ENCODE measurements around the gene GAD1. TPM values are rescaled to one million over a fixed set of nuclear protein-coding genes. Genes with fewer than 3 reads are reported as not detected.

Gene GAD1
- total RNA-seq, 1 donor from 2014 or later: 3.2 TPM

DNA sequence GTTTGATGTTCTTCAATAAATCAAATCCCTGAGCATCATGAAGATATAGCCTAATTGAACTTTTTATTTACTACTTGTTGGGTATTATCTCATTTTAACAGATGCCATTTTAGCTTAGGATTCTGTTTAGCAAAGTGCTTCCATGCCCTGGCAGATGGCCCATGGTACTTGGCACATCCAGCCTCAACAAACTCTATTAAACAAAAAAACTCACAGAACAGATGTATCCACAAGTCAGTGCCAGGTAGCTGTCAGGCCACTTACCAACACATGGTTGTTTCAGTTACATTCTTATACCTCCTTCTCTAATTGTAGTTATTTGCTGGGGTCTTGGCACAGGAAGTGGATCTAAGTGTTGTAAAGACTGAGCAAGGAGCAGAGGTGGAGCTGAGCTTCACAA lies 29.6 kb downstream of the GAD1 start:
- no peak for DNase-seq

DNA sequence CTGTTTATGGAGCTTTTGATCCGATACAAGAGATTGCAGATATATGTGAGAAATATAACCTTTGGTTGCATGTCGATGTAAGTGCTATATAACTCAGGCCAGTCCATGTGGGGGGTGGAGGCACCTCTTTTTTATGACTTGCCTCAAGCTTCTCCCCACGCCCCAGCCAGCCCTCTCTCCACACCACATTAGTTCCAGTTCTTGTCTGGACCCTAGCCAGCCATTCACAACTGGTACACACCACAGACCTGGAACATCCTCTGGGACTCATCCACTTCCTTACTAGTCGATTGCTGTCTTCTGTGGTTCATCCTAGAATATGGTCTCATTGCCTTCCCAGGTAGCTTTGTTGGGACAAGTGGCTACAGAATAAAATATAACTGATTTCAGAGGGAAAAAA lies 31.0 kb downstream of the GAD1 start:
- DNase-seq: no peak

DNA sequence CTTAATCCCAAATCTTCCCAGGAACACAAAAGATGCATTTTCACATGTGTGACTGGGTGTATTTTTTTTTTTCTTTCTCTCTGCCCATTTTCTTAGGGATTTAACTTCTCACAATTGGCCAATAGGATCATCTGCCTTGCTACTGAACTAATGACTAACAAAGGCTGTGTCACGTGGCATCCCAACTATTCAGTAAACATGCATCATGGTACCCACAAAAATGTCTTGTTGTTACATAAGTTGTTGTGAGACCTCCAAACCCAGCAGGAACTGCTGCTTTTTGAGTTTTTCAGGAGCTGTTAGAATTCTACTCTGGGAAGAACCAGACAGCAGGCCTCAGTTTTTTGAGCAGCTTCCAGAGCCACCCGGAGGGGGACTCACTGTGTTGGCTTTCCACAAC lies 31.9 kb downstream of the GAD1 start:
- no peak for DNase-seq

DNA sequence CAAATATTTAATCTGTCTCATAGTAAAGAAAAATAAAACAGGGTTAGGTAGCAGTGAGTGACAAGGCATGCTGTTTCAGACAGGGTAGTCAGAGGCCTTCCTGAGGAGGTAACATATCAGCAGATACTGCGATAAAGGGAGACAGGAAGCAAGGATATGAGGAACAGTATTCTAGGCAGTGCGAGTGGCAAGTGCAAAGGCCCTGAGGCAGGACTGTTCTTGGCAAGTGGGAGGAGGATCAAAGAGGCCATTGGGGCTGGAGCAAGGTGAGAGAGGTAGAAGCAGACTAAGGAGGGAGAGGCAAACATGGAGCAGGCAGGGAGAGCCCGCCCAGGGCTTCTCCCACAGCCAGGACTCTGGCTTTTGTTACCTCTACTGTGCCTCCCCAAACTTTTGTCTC lies 33.6 kb downstream of the GAD1 start:
- no peak for DNase-seq

DNA sequence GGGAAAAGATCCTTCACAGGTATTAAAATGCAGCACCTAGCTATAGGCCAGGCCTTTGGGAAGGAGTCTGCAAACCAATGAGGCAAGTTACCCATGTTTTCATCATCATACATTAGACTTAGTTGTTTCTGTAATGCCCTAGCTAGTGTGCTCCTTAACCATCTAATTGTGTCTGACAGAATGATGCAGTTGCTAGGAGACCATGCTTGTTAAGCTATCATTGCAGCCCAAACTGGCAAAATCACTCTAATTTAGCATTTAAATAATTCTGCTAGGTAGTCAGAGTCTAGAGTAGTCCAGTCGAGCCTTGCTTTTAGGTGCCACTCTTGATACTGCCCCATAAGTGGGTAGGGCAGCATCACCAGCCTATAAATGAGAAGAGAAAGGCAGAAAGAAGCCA lies 34.9 kb downstream of the GAD1 start:
- no peak for DNase-seq

DNA sequence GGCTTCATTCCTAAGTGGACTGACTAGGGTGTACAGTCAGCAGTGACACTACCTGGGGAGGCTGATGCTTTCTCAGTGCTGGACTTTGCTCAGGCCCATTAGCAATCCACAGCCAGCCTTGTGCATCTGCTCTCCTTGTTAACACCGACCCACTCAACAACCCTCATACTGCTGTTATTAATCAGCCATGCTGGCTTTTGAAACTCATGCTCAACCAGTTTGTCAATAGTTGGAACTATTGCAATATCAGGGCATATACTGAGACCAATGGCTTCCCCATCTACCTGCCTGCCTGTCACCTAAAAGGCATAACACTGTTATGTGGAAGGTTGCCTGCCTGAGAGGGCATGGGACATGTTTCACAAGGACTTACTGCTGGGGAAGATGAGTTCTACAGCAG lies 39.4 kb downstream of the GAD1 start:
- DNase-seq: no peak

DNA sequence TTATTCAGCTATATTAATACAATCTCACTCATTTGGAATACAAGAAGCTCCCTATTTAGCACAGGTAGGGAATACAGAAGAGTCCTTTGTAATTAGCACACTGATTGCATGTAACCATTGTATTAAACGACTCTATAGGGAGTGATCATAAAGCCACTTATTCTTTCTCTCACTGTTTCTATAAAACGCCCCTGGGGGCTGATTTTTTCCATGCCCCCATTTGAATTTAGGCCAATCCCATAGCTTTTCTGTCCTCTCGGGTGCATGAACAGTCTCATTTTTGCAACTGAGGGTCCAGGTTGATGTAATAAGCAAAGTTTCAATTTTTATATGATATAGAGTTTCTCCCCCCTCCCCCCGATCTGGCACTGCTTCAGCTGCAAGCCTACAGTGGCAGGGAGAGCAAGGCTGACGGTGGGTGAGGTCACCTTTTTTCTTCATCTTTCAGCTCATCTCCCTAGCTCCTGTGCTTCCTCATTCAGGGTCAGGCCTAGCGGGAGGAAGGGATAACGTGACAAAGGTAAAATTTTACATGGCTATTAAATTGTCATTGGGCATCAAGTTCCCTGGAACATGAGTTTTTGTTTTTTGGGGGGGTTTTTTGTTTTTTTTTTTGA lies 45.7 kb downstream of the GAD1 start:
- no peak for DNase-seq

DNA sequence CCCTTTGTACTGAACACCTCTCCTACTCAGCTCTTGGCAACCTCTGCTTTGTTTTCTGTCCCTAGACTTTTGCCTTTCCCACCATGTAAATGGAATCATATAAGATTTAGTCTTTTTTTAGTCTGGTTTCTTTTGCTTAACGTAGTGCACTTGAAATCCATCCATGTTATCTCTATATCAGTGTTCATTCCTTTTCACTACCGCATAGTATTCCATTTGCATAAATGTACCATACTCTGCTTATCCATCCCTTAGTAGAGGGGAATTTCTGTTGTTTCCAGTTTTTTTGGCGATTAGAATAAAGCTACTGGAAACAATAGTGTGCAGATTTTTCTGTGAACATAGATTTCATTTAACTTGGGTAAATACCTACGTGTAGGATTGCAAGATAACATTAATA lies 46.4 kb downstream of the GAD1 start:
- no peak for DNase-seq

DNA sequence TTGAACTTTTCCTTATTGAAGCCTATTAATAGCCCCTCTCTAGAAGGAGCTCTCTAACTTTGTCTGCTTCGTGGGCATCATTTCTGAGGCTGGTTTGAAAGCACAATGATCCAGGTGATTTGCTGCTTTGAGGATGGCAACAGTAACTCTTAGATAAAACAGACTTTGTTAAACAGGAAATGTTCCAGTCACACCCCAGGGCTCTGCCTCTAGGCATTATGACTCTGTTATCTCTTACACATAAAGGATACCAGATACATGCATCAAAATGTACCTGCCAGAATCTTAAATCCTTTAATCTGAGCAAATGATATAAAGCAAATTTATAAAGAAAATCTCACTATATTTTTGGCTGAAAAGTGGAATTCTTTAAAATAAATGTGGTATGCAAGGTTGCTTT lies 52.3 kb downstream of the GAD1 start:
- no peak for DNase-seq

DNA sequence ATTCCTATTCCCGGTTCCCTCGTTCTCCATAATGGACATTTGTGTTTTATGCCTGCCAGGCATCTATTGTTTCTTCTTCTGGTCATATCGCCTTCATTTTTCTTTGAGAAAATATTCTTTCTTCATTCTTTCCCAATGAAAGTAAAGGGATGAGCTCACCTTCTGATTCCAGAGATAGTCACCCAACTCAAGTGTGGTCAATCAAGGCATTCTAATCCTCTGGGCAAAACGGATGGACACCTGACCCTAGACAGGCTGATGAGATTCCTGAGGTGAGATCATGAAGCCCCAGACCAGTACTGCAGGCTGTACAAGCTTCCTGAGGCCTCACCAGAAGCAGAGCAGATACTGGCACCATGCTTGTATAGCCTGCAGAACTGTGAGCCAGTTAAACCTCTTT lies 52.8 kb downstream of the GAD1 start:
- DNase-seq: no peak

DNA sequence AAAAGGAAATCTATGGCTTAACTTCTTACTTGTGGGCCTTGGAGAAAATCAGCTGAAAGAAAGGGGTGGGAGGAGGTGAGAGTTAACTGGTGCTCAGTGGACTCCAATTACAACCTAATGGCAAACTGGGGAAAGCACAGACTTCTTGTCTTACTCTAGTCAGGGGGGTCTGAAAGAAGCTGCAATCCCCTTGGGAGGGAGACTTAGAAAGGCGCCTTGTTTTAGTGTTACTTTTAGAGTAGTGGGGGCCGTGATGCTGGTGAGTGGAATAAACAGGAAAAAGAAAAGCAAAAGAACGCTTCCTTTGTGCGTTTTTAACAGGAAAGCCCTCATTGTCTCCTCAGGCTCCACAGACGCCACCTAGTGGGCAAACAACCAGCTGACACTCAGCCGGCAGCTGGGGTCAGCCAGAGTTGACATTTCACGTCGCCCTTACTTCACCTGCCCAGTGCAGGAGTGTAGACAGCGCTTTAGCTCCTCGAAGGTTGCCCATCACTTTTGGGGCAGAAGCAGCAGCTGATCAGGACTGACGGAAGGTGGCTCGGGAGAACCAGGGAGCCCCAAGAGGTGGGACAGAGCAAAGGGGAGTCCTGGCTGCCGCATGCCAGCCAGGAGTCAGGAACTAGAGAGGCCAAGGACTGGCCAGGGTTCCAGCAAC lies 56.5 kb downstream of the GAD1 start:
- DNase-seq: peak; percentile 34

DNA sequence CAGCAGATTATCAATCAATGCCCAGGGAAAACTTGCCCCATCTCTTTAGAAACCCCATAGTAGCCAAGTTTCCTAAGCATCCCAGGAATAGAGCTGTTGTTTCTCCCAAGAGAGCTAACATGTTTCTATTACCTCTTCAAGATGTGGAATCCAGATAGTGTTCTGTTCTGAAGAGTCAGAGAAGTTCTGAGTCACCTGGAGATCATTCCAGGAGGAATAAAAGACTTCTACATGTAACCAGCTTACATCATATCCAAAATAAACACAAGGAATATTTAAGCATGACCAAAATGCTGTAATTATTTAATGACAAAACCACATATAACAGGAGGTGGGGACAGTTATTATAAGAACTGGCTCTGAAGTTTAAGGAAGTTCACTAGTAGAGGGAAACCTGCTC lies 61.4 kb downstream of the GAD1 start:
- DNase-seq: no peak

DNA sequence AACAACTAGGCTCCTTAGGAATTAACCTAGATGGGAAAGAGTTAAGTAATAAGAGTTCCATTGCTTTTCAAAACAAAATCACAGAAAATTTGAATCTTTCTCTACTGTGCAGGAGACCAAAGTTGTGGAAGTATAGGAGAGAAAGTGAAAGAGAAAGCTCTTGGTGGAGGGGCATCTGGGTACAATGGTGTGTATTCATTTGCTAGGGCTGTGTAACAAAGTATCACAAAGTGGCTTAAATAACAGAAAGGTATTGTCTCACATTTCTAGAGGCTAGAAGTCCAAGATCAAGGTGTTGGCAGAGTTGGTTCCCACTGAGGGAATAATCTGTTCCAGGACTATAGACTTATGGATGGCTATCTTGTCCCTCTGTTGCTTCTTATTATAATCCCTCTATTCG lies 61.8 kb downstream of the GAD1 start:
- no peak for DNase-seq

DNA sequence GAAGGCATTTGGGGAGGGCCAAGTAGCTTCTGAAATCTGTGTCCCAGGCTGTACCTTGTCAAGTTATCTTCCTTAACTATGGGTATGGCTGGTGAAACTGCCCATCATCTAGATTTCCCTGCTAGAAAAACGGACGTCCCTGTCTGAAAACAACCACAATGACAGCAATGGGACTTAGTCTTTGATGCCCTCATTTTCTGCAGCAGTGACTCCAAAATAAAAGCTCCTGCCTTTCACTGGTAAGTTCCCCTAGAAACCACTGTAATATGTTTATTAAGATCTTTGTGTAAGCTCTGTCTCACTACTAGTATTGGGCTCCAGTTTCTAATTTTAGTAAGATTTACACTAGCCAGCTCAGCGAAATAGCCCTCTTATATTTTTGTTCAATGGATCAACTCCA lies 65.2 kb downstream of the GAD1 start:
- no peak for DNase-seq

DNA sequence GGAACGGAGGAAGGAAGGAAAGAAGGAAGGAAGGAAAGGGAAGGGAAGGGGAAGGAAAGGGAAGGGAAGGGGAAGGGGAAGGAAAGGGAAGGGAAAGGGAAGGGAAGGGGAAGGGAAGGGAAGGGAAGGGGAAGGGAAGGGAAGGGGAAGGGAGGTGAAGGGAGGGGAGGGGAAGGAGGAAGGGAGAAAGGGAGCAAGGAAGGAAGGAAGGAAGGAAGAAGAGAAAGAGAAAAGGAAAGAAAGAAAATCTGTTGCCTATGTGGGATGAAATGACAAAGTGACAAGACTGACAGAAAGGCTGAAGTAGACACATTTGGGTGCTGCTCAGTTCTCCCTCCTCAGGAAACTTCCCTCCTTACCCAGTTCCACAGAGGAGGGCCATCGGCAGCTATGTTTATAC lies 66.1 kb downstream of the GAD1 start:
- DNase-seq: no peak

DNA sequence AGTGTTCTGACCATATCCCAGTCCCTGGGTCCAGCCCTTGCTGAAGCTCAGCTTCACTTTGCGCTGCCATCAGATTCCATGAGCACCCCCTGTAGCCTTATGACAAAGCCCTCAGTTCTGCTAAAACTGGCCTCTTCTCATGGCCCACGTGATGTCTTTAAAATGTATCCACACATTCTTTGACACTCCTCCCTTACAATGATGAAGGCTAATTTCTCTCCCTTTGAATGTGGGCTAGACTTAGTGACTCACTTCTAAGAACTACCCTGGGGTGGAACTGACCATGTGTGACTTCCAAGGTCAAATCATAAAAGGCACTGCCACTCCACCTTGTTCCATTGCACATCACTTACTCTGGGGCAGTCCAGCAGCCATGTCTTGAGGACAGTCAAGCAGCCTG lies 67.0 kb downstream of the GAD1 start:
- DNase-seq: no peak

DNA sequence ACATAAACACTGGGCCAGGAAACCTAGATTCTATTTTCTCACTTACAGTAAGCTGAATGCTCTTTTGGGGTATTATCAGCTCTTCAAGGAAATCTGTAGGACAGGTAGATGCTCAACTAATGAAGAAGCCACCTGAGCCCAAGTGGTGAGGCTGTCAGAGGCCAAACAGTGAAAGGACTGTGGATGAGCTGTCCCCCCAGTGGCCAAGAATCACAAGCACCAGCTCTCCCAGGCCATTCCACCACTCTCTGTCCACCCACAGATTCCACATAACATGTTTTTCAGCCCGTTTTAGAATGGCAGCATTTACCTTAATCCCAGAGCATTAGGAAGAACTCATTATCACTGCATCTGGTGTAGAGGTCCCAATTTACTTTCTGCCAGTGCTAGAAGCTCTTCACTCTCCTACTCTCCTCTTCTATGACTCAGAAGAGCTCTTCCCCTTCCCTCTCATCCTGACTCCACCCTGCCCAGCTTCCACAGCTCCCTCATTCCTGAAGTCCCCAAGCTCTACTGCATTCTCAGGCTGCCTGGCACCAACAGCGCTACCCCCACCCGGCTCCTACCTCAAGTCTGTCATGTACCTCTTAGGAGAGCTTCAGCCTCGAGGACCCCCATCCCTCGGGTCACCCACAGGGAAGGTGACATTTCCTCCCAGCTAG lies 68.6 kb downstream of the GAD1 start:
- DNase-seq: no peak

DNA sequence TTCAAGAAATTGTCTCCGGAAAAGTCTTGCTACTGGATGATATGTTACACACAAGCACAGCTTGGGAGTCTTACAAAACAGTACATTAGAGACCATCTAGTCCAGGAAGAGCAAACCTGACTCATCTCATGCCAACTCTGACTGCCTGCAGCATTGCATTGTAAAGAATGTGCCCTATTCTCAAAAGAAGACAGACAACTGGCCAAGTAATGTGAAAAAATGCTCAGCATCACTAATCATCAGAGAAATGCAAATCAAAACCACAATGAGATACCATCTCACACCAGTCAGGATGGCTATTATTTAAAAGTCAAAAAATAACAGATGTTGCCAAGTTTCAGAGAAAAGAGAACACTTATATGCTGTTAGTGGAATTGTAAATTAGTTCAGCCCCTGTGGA lies 69.7 kb downstream of the GAD1 start:
- DNase-seq: no peak

DNA sequence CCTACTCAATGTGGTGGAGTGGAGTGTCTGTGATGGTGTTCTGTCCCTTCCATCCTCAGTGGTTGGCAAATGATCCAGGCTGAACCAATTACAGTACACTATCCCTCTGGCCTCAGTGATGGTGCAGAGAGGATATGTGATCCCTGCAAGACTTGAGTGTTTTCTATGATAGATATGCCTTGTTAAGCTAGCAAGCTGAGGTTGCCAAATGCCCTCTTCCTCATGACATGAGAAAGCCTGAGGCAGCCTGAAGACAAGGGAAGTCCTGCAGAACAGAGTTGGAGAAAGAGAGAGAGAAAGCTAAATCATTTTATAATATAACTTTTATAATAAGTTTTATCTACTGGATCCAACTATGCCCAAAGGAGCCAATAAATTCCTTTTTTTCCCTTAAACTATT lies 70.8 kb downstream of the GAD1 start:
- DNase-seq: no peak

DNA sequence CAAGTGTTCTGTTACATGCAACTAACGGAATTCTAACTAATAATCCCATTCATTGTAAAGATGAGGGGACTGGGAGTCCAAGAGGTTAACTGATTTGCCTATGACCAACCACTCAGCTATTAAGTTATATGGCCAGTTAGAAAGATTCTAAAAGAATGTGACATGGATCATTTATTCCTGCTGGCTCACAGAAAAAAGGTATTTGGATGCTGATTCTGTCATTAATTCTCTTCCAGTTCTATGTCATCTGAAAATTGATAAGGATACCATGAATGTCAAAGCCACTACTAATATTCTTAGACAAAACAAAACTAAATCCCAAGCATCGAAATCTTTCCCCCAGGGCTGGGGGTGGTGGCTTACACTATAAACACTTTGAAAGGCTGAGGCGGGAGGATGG lies 71.2 kb downstream of the GAD1 start:
- no peak for DNase-seq

DNA sequence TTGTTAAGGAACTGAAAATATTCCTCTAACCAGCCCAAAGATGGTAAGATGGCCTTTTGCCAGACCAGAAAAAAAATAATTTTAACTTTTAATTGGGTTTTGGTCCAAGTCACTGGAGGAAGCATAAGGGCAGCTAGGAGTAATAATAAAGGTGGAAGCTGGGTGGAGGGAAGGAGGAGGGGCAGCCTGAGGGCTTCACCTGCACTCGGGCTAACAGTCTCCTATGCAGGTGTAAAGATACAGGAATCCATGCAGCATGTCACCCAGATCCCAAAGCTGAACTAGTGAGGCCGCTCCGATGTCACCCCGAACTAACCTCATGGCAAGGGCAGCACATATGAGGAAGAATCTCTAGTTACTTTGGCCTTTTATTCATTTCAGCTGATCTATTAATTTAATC lies 75.2 kb downstream of the GAD1 start:
- no peak for DNase-seq

DNA sequence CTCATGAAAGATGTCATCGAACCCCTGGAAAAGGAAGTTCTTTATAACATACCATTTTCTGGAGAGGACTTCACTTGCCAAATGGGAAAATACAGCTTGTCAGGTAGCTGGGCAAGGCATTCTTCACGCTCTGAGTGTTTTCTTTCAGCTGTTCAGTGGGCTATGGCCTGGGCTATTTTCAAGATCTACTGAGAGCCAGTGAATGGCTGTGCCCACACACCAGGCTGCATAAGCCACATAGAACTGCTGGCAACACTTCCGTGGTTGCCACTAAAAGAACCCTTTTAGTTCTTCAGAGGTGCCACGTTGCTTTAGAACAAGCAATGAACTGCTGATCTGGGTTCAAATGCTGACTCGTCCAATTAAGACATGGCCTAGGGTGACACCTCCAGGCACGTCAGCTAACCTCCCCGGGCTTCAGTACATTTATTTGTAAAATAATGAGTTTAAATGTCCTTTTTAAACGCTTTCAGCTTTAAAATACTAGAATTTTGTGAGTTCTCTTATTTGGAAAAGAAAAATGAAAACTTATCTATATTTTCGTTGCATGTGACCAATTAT lies 75.8 kb downstream of the GAD1 start:
- no peak for DNase-seq

DNA sequence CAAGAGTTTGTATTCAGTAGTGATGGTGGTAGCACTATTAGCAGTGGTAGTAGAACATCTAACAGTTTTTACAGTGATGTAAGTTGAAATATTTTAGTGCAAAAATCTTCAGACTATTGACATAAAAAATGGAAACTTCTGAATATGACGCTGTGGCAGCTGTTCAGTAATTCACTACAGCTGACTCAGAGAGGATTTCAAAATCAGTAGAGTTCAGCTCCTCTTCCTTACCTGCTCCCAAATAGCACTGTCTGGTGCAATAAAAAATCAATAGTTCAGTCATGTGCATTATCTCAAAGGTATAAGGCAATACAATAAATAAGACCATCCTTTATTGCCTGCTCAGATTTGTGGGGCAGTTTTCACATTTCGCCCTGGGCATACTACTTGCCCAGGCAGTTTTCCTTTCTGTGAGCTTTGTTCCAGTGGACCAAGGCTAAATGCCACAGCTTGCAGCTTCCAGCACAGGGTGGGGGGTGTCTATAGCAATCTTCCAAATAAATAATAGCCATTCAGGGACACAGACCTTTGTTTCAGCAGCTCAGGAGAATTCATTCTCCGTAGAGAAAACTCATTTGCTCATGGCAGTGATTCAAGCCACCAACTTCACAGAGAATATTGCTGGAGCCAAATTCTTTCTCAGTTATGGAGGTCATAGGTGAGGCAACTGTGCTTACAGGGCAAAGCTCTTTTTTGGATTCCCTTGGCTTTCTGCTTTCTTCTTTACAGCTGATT lies 78.5 kb downstream of the GAD1 start:
- peak; percentile 6 for DNase-seq

Data from skin of body (tissue), 2 donors.